SKM-1 treated with dmso at 0.1 percent for 144 hours (cell line): ENCODE results near the gene METTL17.
"Not testable (repeated sequence)": the region's sequence is repeated elsewhere in the genome, so short reads cannot be mapped to it uniquely, and the experiment has no call there.

ENCODE experiments used
- DNase-seq: peaks from one replicate; lab custom pipeline; 2025; ENCODE audit not compliant: unreplicated experiment; lab: John Stamatoyannopoulos, UW

The METTL17 gene

DNA sequence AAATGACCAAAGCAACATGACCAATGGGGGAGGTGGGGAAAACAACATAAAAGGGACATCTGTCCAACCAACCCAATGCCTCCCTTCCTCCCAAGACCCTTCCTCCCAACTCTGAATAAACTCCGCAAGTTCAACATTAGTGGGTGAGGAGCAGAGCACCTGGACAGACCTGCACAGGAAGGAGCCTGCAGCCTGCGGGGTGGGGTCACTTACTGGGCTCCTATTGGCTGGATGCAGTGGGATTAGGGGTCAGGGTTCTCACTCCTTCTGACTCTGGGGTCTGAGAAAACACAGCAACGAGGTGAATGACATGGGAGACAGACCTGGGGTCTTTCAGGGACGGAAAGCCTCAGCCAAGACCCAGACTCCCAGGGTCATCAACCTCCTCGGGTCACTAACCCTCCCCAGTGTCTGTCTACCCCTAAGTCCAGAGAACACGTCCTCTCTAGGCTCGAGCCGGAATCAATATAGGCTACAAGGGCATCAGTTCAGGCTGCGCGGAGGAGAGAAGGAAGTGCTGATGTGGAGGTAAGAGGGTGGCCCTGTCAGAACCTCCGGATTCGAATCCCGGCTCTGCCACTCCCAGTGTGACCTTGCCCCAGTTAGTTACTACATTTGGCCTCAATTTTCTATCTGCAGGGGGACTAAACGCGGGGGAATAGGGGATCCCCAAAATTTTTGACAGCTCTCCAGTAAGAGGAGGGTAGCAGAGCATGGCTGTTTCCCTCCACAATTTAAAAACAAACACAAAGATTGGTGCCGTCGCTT lies 34.2 kb downstream of the METTL17 start:
- DNase-seq: no peak

DNA sequence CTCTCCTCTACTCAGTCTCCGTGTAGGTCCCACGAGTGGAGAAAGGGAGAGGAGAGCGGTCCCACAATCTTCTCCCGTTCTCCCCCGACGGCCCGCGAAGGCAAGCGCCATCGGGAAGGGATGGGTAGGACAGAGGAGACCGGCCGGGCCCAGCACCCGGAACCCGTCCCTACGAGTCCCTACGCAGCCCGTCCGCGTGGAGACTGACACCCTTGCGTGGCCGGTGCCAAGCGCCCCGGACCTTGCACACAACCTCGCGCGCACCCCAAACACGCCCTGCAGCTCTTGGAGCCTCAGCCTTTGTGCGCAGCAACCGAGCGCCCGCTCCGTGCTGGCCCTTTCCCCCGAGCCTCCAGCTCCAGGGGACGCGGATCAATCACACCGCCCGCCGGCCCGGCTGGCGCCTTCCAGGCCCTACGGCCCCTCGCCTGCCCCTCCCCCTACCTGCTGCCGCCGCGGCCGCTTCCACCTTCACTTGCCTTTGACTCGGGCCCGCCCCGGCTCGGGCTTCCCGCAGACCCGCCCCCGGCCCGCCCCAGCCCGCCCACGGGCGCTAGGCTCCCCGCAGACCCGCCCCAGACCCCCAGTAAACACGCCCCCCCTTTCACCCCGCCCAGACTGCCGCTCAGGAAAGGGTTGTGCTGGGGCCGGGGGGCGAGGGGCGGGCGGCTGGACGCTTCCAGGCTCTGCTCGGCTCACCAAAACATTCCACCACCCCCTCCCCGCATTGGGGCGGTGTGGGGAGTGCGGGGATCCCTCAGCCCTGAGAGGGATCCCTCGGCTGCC lies 35.0 kb downstream of the METTL17 start, which contains the start of gene NDRG2:
TSS of gene NDRG2 (minus strand) at position 477 of the 786 bp plus-strand sequence. CDS start 1,746 bp downstream, outside the sequence.
- peak; percentile 14 for DNase-seq

GRCh38 chr14:21025371-21026273 lies 35.8 kb downstream of the METTL17 start:
- no peak for DNase-seq

DNA sequence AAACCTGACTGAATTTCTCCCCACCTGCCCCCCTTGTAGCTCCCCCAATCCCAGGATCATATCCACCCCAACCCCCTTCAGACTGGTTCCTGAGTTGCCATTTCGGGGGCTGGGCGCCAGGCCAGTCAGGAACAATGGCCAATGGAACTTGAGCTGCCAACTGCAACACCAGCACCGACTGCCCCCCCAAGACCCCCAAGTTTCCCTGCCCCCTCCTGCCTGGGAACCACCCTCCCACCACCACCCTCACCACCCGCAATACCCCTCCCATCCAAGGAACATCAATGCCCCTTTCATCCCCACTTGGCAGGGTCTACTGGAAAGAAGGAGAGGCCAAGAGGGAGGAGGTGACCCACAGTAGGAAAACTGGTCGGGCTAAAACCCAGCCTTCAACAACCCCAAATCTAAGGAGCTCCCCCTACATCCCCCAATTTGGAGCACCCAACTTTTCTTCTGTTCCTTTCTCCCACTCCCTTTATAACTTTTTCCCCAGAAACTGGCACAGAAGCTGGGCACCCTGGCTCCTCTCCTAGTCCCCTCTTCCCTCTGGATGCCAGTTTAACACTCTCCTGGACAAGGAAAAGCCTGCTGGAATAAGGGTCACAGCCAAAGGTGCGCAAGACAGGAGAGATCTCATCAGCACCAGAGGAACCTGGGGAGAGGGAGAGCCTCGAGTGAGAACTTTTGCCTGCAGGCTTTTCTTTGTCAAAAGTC lies 36.7 kb downstream of the METTL17 start:
- no peak for DNase-seq

DNA sequence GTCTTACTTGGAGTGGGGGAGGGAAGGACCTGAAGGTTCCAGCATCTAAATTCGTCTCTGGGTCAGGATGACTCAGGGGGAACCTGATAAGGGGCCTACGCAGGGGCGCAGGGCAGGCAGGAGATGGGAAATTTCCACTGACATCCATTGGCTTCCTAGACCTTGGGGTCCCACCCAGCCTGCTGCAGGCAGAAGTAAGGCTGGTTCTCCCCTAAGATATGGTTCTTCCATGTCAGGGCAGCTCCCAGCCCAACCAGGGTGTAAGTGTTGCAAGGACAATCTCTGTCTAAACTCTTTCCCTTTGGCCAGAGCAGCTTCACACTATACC lies 37.2 kb downstream of the METTL17 start:
- no peak for DNase-seq

DNA sequence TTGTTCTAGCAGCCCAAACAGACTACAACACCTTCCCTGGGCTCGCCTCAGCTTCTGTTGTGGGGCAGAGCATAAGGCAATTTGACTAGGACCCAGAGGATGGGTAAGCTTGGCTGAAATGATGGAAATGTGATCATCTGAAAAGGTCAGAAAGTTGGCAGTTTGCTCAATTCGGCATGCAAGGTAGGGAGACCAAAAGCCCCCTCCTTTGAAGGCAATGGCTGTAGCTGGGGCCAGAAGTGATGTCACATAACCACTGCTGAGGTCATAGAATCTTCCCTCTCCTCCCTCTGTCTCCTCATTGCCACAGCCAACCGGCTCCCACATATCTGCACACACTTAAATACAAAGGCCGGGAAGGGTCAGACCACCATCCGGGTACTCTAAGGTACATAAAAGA lies 40.1 kb downstream of the METTL17 start, which contains the start of gene TPPP2:
TSS of gene TPPP2 (plus strand) at position 301 of the 400 bp plus-strand sequence. CDS start 365 bp downstream, outside the sequence.
- no peak for DNase-seq

GRCh38 chr14:21030531-21030930 lies 40.8 kb downstream of the METTL17 start:
- no peak for DNase-seq

- DNase-seq: no peak
Observed at GRCh38 chr14:21032326-21033132, 42.7 kb downstream of the METTL17 start.

- DNase-seq: no peak
Observed at GRCh38 chr14:21033133-21033698, 43.4 kb downstream of the METTL17 start.

GRCh38 chr14:21034707-21035106 lies 44.9 kb downstream of the METTL17 start, which contains the start of gene RNASE13:
RNASE13 (minus strand) TSS chr14:21034807; CDS start chr14:21034288, 519 bp downstream.
- DNase-seq: no peak

DNA sequence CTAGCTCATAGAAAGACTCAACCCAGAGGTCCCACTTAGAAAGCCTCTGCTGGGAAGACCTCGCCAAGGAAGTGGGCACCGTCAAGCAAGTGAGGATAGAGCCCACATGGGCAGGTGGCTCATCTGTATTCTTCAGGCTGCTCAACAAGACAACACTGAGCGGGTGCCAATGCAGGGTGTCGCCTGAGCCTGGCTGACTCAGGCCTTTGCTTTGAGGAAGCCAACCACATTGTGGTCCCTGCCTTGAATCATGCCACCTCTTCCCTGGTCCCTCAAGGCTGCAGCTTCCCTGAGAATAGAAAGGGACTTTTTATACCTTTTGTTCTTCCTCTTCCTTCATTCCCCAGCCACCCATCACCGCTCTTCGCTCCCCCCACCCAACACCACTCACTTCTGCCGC lies 47.0 kb downstream of the METTL17 start:
- no peak for DNase-seq

- no peak for DNase-seq
Observed at GRCh38 chr14:21037156-21037555, 47.4 kb downstream of the METTL17 start.

DNA sequence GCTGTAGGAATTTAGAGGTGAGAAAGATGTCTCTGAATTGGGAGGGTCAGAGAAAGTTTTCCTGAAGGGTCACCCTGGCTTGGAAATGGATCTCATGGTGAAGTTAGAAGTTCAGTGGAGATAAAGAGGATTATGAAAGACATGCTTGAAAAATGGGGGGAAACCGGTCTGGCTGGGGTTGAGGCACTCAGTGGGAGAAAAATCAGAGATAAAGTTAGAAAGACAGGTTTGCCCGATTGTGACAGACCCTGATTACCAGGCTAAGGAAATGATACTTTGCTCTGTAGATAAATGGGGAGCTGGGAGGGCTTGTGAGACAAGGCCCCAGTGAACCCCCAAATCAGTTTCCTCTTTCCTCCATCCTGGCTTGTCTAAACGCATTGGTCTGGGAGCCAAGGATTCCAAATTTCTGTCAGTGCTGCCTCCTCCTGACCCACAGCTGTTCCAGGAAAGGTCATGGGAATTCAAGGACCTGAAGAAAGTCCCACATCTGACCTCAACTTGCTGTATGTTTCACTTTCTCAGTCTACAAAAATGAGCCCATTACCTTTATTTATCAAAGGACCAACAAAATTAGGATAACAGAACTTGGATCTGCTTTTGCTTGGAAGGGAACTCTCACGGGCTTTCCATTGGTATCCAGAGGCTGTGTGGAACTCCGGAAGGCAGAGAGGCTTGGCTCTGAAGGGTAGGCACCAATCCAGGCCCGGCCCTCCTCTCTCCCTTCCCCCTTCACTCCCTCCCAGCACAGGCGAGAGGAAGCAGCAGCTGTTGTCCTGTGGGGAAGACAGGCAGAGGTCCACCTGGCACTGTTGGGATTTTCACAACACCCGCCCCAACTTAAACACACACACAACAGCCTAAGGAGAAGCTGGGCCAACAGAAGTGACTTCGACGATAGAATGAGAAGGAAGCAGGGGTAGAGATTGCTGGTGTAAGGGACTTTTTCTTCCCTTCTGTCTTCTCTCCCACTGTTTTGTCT lies 49.0 kb downstream of the METTL17 start:
- no peak for DNase-seq

GRCh38 chr14:21039585-21040369 lies 50.0 kb downstream of the METTL17 start:
- peak; percentile 27 for DNase-seq

DNA sequence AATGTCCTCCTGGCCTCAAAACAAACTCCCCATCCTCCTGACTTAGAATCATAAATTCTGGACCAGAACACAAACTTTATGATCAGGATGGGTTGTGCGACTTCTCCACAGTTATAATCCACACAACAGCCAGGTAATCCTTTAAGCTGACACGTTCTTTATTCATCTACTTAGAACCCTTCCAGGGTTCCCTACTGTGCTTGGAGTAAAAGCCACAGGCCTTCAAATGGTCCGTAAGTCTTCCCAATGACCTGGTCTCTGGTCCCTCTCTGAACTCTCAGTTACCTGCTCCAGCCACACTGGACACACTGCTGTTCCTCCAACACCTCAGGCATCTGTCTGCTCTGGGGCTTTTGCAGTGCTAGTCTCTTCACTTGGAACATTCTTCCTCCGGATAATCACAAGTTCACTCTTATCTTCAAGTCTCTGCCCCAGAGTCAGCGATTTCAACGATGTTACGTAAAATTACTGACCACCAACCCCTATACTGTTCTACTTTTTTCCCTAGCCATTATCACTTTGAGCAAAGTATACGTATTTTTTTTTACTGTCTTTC lies 50.7 kb downstream of the METTL17 start:
- no peak for DNase-seq

DNA sequence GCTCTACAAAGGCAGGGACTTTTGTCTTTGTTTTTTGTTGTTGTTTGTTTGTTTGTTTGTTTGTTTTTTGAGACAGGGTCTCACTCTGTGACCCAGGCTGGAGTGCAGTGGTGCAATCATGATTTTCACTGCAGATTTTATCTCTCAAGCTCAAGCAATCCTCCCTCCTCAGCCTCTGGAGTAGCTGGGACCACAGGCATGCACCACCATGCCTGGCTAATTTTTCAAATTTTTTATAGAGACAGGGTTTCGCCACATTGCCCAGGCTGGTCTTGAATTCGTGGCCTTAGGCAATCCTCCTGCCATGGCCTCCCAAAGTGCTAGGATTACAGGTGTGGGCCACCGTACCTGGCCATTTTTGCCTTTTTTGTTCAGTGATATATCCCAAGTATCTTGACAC lies 51.2 kb downstream of the METTL17 start:
- DNase-seq: not testable (repeated sequence)
